NCI-H2107 treated with DMSO at 0.1 percent for 48 hours (cell line): ENCODE data around the gene HDGFL2.

Source experiments
- DNase-seq: peaks from one replicate; lab custom pipeline; 2025; ENCODE audit not compliant: unreplicated experiment; lab: John Stamatoyannopoulos, UW

The HDGFL2 gene

GRCh38 chr19:4444765-4445741 is 27.0 kb upstream of the HDGFL2 start:
- DNase-seq, result no peak

- DNase-seq, result no peak
Observed at GRCh38 chr19:4445963-4446703, 26.0 kb upstream of the HDGFL2 start.

GRCh38 chr19:4446704-4447200 is 25.3 kb upstream of the HDGFL2 start:
- no peak for DNase-seq

GRCh38 chr19:4447327-4448146 is 24.6 kb upstream of the HDGFL2 start:
- no peak for DNase-seq

GRCh38 chr19:4448147-4448985 is 23.7 kb upstream of the HDGFL2 start:
- no peak for DNase-seq

- DNase-seq, result no peak
Observed at GRCh38 chr19:4449022-4449638, 23.0 kb upstream of the HDGFL2 start.

- DNase-seq, result no peak
Observed at GRCh38 chr19:4449639-4450028, 22.5 kb upstream of the HDGFL2 start.

GRCh38 chr19:4452230-4452990 is 19.7 kb upstream of the HDGFL2 start:
- DNase-seq, result no peak

- DNase-seq, result no peak
Observed at GRCh38 chr19:4453232-4454179, 18.6 kb upstream of the HDGFL2 start.

- DNase-seq, result no peak
Observed at GRCh38 chr19:4454747-4455718, 17.1 kb upstream of the HDGFL2 start.

GRCh38 chr19:4455719-4456475 is 16.2 kb upstream of the HDGFL2 start:
- DNase-seq, result peak; percentile 30

- DNase-seq, result no peak
Observed at GRCh38 chr19:4456476-4456842, 15.6 kb upstream of the HDGFL2 start.

- DNase-seq, result no peak
Observed at GRCh38 chr19:4456843-4457653, 15.0 kb upstream of the HDGFL2 start.

- DNase-seq, result peak; percentile 91
Observed at GRCh38 chr19:4457654-4458395, 14.3 kb upstream of the HDGFL2 start, which contains the start of gene UBXN6. Gene UBXN6 (minus strand): TSS chr19:4457794. CDS start chr19:4457697, 97 bp downstream.
